K562 (cell line): ENCODE measurements around the gene KAZN. TPM values are rescaled to one million over a fixed set of nuclear protein-coding genes. Genes with fewer than 3 reads are reported as not detected.
A peak's percentile ranks its signal among the peaks of the same experiment; 100 is the strongest.

Experiments
- ATAC-seq: fragments of 200-7000 bp; cut with Tn5 transposase; 3 replicates; pipeline ENCODE4 v1.9.1; 2020; ENCODE audit warnings: moderate library complexity
- BruUV-seq: library from RNA; stranded (reverse); fragments of 400-500 nt; replicated peaks from 2 replicates; lab custom pipeline; 2021; lab: Mats Ljungman, UMichigan
- CTCF ChIA-PET: fragments of 300-600 bp; formaldehyde crosslinking; extraction: SDS; loops from one replicate; lab custom pipeline; 2021; ENCODE audit warnings: low intra/inter-chr PET ratio; lab: Yijun Ruan, JAX
- POLR2A ChIA-PET: fragments of 300-600, 350-650 bp; sonication (Branson Sonifier 250); formaldehyde crosslinking; extraction: SDS; loops from one replicate; lab custom pipeline; 2021; ENCODE audit warnings: antibody characterized with exemption, inconsistent platforms; lab: Yijun Ruan, JAX
- DNase-seq, 4 experiments: peaks; one replicate each; pipeline versions ENCODE4 v3.0.0 to v3.0.0-alpha.2; 2011 to 2018; ENCODE audit warnings: low spot score in 3 of 4, mixed read lengths in 3 of 4; ENCODE audit errors: extremely low read depth in 1 of 4
- FAIRE-seq: peaks from 2 replicates; lab custom pipeline; 2011; peaks lifted over from hg19 to GRCh38; lab: Jason Lieb, UNC
- H2AFZ ChIP-seq: 2 replicates; pipeline ENCODE4 v1.6.0; 2011; ENCODE audit warnings: low read depth, low read length, control low read depth, inconsistent platforms
- H3K27ac ChIP-seq: fragments of 200-600 bp; 3 replicates; pipeline ENCODE4 v1.8.0; 2011; ENCODE audit warnings: low read depth, mild to moderate bottlenecking, control low read depth, inconsistent platforms, low read length, moderate library complexity, mixed read lengths; ENCODE audit errors: extremely low read depth
- H3K27me3 ChIP-seq, 2 experiments: fragments of 300-600 bp in 1 of 2; 2 replicates in 1 of 2; 3 replicates in 1 of 2; pipeline versions ENCODE4 v1.6.0 to v1.8.0; 2011; ENCODE audit warnings: inconsistent platforms in 2 of 2, low read length in 2 of 2, mild to moderate bottlenecking in 1 of 2, mixed read lengths in 1 of 2, moderate library complexity in 1 of 2; ENCODE audit not compliant: control insufficient read depth in 2 of 2, insufficient read depth in 2 of 2
- H3K36me3 ChIP-seq: fragments of 300-600 bp; 3 replicates; pipeline ENCODE4 v1.8.0; 2011; ENCODE audit warnings: mild to moderate bottlenecking, low read length, inconsistent platforms; ENCODE audit not compliant: control insufficient read depth, insufficient read depth
- H3K4me1 ChIP-seq, 2 experiments: fragments of 200-600 bp in 1 of 2; replicated peaks in 1 of 2; 2 replicates in 1 of 2; 3 replicates in 1 of 2; pipeline versions ENCODE4 v1.5.1 to v1.8.0; 2011; ENCODE audit warnings: inconsistent platforms in 2 of 2, low read length in 2 of 2, mild to moderate bottlenecking in 1 of 2, mixed read lengths in 1 of 2, moderate library complexity in 1 of 2; ENCODE audit not compliant: control insufficient read depth in 2 of 2, insufficient read depth in 2 of 2
- H3K4me2 ChIP-seq: 2 replicates; pipeline ENCODE4 v1.6.1; 2011; ENCODE audit warnings: low read length, control low read depth, inconsistent platforms, mixed read lengths; ENCODE audit not compliant: insufficient read depth
- H3K4me3 ChIP-seq: fragments of 200-600 bp; sonication (generic), shearing (Covaris generic); 2 replicates; pipeline ENCODE4 v1.5.1; 2016; ENCODE audit warnings: control low read depth, inconsistent platforms
- H3K79me2 ChIP-seq: fragments of 200-600 bp; 3 replicates; pipeline ENCODE4 v1.8.0; 2011; ENCODE audit warnings: low read length, inconsistent platforms; ENCODE audit not compliant: control insufficient read depth, insufficient read depth
- H3K9ac ChIP-seq, 2 experiments: 2 replicates each; pipeline versions ENCODE4 v1.6.0 to v1.6.1; 2011; ENCODE audit warnings: low read depth in 2 of 2, low read length in 2 of 2, control low read depth in 1 of 2, inconsistent platforms in 1 of 2, mild to moderate bottlenecking in 1 of 2, mixed read lengths in 1 of 2; ENCODE audit not compliant: insufficient read depth in 1 of 2
- H3K9me1 ChIP-seq: one replicate; pipeline ENCODE4 v1.6.0; 2011; ENCODE audit warnings: inconsistent platforms, mild to moderate bottlenecking, low read length, moderate library complexity; ENCODE audit not compliant: control insufficient read depth, insufficient read depth
- H3K9me3 ChIP-seq: replicated peaks from 2 replicates; pipeline ENCODE4 v1.5.1; 2011; ENCODE audit warnings: low read depth, low read length, inconsistent platforms; ENCODE audit not compliant: control insufficient read depth, insufficient read depth
- H4K20me1 ChIP-seq: replicated peaks from 2 replicates; pipeline ENCODE4 v1.6.1; 2011; ENCODE audit warnings: low read length, inconsistent platforms, mixed read lengths; ENCODE audit not compliant: control insufficient read depth, insufficient read depth
- BACH1 ChIP-seq: fragments of 200-800 bp; sonication (Bioruptor generic); IDR thresholded peaks from 2 replicates; pipeline ENCODE4 v1.6.1; 2016; ENCODE audit warnings: missing genetic modification characterization, missing compliant biosample characterization
- BCOR ChIP-seq: fragments of 450-650 bp; IDR thresholded peaks from 2 replicates; pipeline ENCODE4 v1.6.1; 2016
- BHLHE40 ChIP-seq: IDR thresholded peaks from 2 replicates; pipeline ENCODE4 v1.6.1; 2011; ENCODE audit warnings: low read length, improper control_type of control experiment
- CBX1 ChIP-seq: sonication (generic); IDR thresholded peaks from 2 replicates; pipeline ENCODE4 v1.6.1; 2016; ENCODE audit warnings: antibody characterized with exemption, low read depth, mild to moderate bottlenecking
- CREBBP ChIP-seq: IDR thresholded peaks from one replicate; pipeline ENCODE4 v1.6.1; 2012; ENCODE audit warnings: low read depth, mild to moderate bottlenecking, control low read depth, inconsistent platforms, low read length
- DACH1 ChIP-seq: fragments of 450-650 bp; IDR thresholded peaks from 2 replicates; pipeline ENCODE4 v1.6.1; 2018; ENCODE audit not compliant: partially characterized antibody
- FIP1L1 ChIP-seq: fragments of 200-400 bp; formaldehyde crosslinking; IDR thresholded peaks from 2 replicates; pipeline ENCODE4 v1.6.1; 2018; ENCODE audit warnings: mild to moderate bottlenecking, low read depth, low read length; ENCODE audit not compliant: poor library complexity, severe bottlenecking
- FOXJ2 ChIP-seq: fragments of 200-800 bp; sonication (Bioruptor generic); IDR thresholded peaks from 2 replicates; pipeline ENCODE4 v1.6.1; 2016; ENCODE audit warnings: missing genetic modification characterization, missing compliant biosample characterization
- FOXM1 ChIP-seq, 2 experiments: fragments of 450-650 bp in 1 of 2; sonication (generic) in 1 of 2; formaldehyde crosslinking in 1 of 2; IDR thresholded peaks; 2 replicates each; pipeline versions ENCODE4 v1.6.1 to v1.9.0; 2017 to 2022; ENCODE audit warnings: low read depth in 2 of 2, mild to moderate bottlenecking in 2 of 2, missing genetic modification reagents in 1 of 2, moderate library complexity in 1 of 2
- HNRNPL ChIP-seq: fragments of 200-400 bp; formaldehyde crosslinking; IDR thresholded peaks from 2 replicates; pipeline ENCODE4 v1.6.1; 2017; ENCODE audit warnings: low read depth, mild to moderate bottlenecking, low read length
- NR2C1 ChIP-seq, 2 experiments: fragments of 450-650 bp; IDR thresholded peaks; 2 replicates each; pipeline ENCODE4 v1.6.1; 2017; ENCODE audit warnings: mild to moderate bottlenecking in 2 of 2, antibody characterized with exemption in 1 of 2, inconsistent platforms in 1 of 2, missing compliant biosample characterization in 1 of 2, missing genetic modification characterization in 1 of 2
- PTBP1 ChIP-seq: fragments of 200-400 bp; formaldehyde crosslinking; IDR thresholded peaks from 2 replicates; pipeline ENCODE4 v1.6.1; 2017; ENCODE audit warnings: low read depth, low read length
- PTRF ChIP-seq: fragments of 450-650 bp; IDR thresholded peaks from 2 replicates; pipeline ENCODE4 v1.6.1; 2016; ENCODE audit warnings: mild to moderate bottlenecking, missing genetic modification characterization, missing compliant biosample characterization
- RBM25 ChIP-seq: fragments of 200-400 bp; formaldehyde crosslinking; IDR thresholded peaks from 2 replicates; pipeline ENCODE4 v1.6.1; 2018; ENCODE audit warnings: low read length, low read depth, moderate library complexity; ENCODE audit not compliant: severe bottlenecking
- RCOR1 ChIP-seq, 2 experiments: IDR thresholded peaks; 2 replicates each; pipeline ENCODE4 v1.6.1; 2012; ENCODE audit warnings: low read depth in 2 of 2, low read length in 2 of 2, borderline replicate concordance in 1 of 2, improper control_type of control experiment in 1 of 2
- TCF7L2 ChIP-seq: fragments of 150-350 bp; IDR thresholded peaks from 2 replicates; pipeline ENCODE4 v1.6.1; 2016; ENCODE audit warnings: low read depth, mild to moderate bottlenecking, low read length, moderate library complexity
- U2AF2 ChIP-seq: fragments of 200-400 bp; formaldehyde crosslinking; optimal IDR thresholded peaks from 2 replicates; pipeline ENCODE3; 2017; ENCODE audit warnings: low read depth, mild to moderate bottlenecking, low read length
- ZBTB1 ChIP-seq: sonication (generic); formaldehyde crosslinking; IDR thresholded peaks from 2 replicates; pipeline ENCODE4 v1.8.1; 2023; ENCODE audit warnings: missing genetic modification reagents, low read depth, mild to moderate bottlenecking, borderline replicate concordance
- ZNF133 ChIP-seq: fragments of 250-450 bp; sonication (Bioruptor Pico); IDR thresholded peaks from 2 replicates; pipeline ENCODE4 v1.4.0; 2020; ENCODE audit warnings: mild to moderate bottlenecking
- WGBS: fragments of 100-300 bp; shearing (Covaris generic); methylation state at CpG from one replicate; pipeline ENCODE4 v1.1.6; 2016; ENCODE audit warnings: low coverage, mixed read lengths; ENCODE audit not compliant: insufficient coverage; ENCODE audit errors: missing lambda C conversion rate; 5-methylcytosine and 5-hydroxymethylcytosine counted together
- in situ Hi-C: fragments of 300-500 bp; cut with MboI; formaldehyde crosslinking; loops from 4 replicates; pipeline ENCODE4 v1.15.0; 2018; ENCODE audit warnings: inconsistent platforms, mixed read lengths
- intact Hi-C: fragments of 100-400 bp; cut with micrococcal nuclease; formaldehyde crosslinking; loops from 2 replicates; pipeline ENCODE4 v1.14.2; 2022
- polyA plus RNA-seq, 8 experiments: library from polyadenylated mRNA; depleted of rRNA in 4 of 8; stranded (reverse) in 5 of 8; unstranded in 3 of 8; fragments of >200 nt; fragmentation: Nextera tagmentation in 2 of 8; fragmentation: Illumina TruSeq in 1 of 8; extraction: Ambion mirVana in 2 of 8; extraction: Trizol in 1 of 8; gene quantifications; 2 replicates each; pipeline versions ENCODE4 v1.2.1 to v1.2.3, GENCODE V29; 2011 to 2014; ENCODE audit warnings: inconsistent platforms in 1 of 8, missing spikeins in 1 of 8
- total RNA-seq, 7 experiments: library from RNA; depleted of rRNA in 6 of 7; stranded (reverse); fragments of >200 nt in 6 of 7; fragmentation: Illumina TruSeq in 2 of 7; extraction: Trizol in 2 of 7; gene quantifications; 2 replicates each; pipeline versions ENCODE4 v1.2.1 to v1.2.3, GENCODE V29; 2011 to 2021; ENCODE audit warnings: low replicate concordance in 1 of 7
- TF ChIP-seq, protein P1 (sequence below): sonication (generic); formaldehyde crosslinking; IDR thresholded peaks from 2 replicates; pipeline ENCODE4 v1.9.0; 2022; ENCODE audit warnings: mild to moderate bottlenecking, missing genetic modification reagents
- TF ChIP-seq, protein P2 (sequence below), 2 experiments: fragments of 450-650 bp in 1 of 2; sonication (generic) in 1 of 2; formaldehyde crosslinking in 1 of 2; IDR thresholded peaks in 1 of 2; conservative IDR thresholded peaks in 1 of 2; 2 replicates each; pipeline versions ENCODE4 v1.6.1 to v1.8.1; 2016 to 2023; ENCODE audit warnings: mild to moderate bottlenecking in 2 of 2, moderate library complexity in 2 of 2, inconsistent platforms in 1 of 2, missing genetic modification reagents in 1 of 2

Gene KAZN
- total and polyA plus RNA-seq, 9 of the 15 experiments (the other 6 are each of a cell fraction or from before 2014, with no cell fraction given): 2.1 to 21.6 (median 5.4) TPM

DNA sequence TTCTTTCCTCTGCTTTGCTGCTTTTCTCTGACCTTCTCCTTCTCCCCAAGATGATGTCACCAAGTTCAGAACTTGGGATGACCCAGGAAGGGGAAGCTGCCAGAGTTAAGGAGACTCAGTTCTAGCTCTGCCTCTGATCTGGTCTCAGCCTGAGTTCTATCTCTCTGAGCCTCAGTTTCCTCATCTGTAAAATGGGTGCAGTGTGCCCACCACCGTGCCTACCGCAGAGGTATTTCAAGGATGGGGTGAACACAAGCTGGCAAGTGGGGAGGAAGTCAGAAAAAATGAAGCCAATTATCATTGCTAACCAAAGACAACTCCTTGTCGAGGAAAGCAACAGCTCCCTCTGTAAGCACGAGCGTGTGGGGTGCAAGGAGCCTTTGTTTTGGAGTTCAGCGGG lies 249.7 kb downstream of the KAZN start:
- in situ Hi-C loops: no loop called here
- WGBS: 37% methylated on average over 6 of the region's 6 CpGs
- no peak for ATAC-seq
- Histone ChIP-seq H3K9me3 (0 out of 2 replicates have a peak, but pooled peaks cover 1% of the 10 kb centered on the region), H3K27ac (no peak overlapping the region), H3K27me3 (peaks cover 8 to 15% of the 10 kb centered on the region in 2 experiments; a peak in 4 of 5 replicates), H3K36me3 (no peaks in the 10 kb centered on the region), H3K4me3 (no peak overlapping the region), H3K4me1 (peaks cover 0 to 6% of the 10 kb centered on the region in 2 experiments; a peak in 3 of 5 replicates), H3K9ac (no peak overlapping the region), H3K4me2 (no peak overlapping the region), H4K20me1 (no peaks in the 10 kb centered on the region), H2AFZ (no peak overlapping the region), H3K9me1 (no peaks in the 10 kb centered on the region), H3K79me2 (no peaks in the 10 kb centered on the region)
- CTCF ChIA-PET: no interaction called here
- FAIRE-seq: no peak
- POLR2A ChIA-PET: interaction anchor here (0.6 kb wide), 1 partner anchor 81 kb away, joined by 3 read pairs; no protein-coding TSS in a partner anchor
- intact Hi-C loops: loop anchor here (2.0 kb wide), 1 partner anchor 19 kb away; no protein-coding TSS in a partner anchor
- BruUV-seq: no TSS peak
- DNase-seq: no peak
- TF ChIP-seq CBX1 (peak; percentile 34; the same call in 1 of the 2 replicates), NR2C1 (IDR thresholded peaks at IDR 0.05) (0 out of 2 replicates have a peak, but pooled peaks have one; percentile 25), NR2C1 (tag; IDR thresholded peaks at IDR 0.05) (no peak), CREBBP (no peak), FOXM1 (IDR thresholded peaks at IDR 0.05; ENCODE audit: low read depth) (no peak), FOXM1 (CRISPR knock-in tag; IDR thresholded peaks at IDR 0.05; ENCODE audit: low read depth) (no peak), ZBTB1 (CRISPR knock-in tag) (no peak), PTRF (tag) (no peak), FOXJ2 (no peak), TCF7L2 (no peak), PTBP1 (peak; percentile 57; the same call in 1 of the 2 replicates), DACH1 (no peak), BHLHE40 (no peak), RCOR1 (IDR thresholded peaks at IDR 0.05; ENCODE audit: borderline replicate concordance in 1 of 2, low read depth in 2 of 2, low read length in 2 of 2) (peak in 1 of 2 experiments; percentile 75; a peak in 1 of 4 replicates), ZNF133 (no peak), FIP1L1 (no peak), U2AF2 (no peak), RBM25 (peak; percentile 86), BCOR (peak; percentile 92), BACH1 (no peak), HNRNPL (no peak)
- TF ChIP-seq, protein P1, sequence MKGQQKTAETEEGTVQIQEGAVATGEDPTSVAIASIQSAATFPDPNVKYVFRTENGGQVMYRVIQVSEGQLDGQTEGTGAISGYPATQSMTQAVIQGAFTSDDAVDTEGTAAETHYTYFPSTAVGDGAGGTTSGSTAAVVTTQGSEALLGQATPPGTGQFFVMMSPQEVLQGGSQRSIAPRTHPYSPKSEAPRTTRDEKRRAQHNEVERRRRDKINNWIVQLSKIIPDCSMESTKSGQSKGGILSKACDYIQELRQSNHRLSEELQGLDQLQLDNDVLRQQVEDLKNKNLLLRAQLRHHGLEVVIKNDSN (CRISPR knock-in tag): 0 out of 2 replicates have a peak, but pooled peaks have one; percentile 26
- TF ChIP-seq, protein P2, sequence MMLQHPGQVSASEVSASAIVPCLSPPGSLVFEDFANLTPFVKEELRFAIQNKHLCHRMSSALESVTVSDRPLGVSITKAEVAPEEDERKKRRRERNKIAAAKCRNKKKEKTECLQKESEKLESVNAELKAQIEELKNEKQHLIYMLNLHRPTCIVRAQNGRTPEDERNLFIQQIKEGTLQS (IDR thresholded peaks at IDR 0.05): 0 out of 2 replicates have a peak, but pooled peaks have one; percentile 22
- TF ChIP-seq, protein P2 (CRISPR knock-in tag; conservative IDR thresholded peaks at IDR 0.05): no peak
